Testis (tissue), 2 donors: Measurements from ENCODE around the gene PNPLA8.

ENCODE experiments used
- POLR2A ChIP-seq: fragments of 450-650 bp; IDR thresholded peaks from one replicate; pipeline ENCODE4 v1.6.1; 2017; ENCODE audit warnings: antibody characterized with exemption, mild to moderate bottlenecking, moderate library complexity
- TF ChIP-seq, protein P1 (sequence below), 3 experiments: fragments of 450-650 bp in 2 of 3; fragments of 200-600 bp in 1 of 3; sonication (generic) in 1 of 3; IDR thresholded peaks; one replicate each; pipeline ENCODE4 v1.5.1; 2016 to 2019; ENCODE audit warnings: antibody characterized with exemption in 3 of 3, mild to moderate bottlenecking in 2 of 3, moderate library complexity in 1 of 3

GRCh38 chr7:108498481-108498880 lies 27.5 kb downstream of the PNPLA8 start:
- TF ChIP-seq, protein P1, sequence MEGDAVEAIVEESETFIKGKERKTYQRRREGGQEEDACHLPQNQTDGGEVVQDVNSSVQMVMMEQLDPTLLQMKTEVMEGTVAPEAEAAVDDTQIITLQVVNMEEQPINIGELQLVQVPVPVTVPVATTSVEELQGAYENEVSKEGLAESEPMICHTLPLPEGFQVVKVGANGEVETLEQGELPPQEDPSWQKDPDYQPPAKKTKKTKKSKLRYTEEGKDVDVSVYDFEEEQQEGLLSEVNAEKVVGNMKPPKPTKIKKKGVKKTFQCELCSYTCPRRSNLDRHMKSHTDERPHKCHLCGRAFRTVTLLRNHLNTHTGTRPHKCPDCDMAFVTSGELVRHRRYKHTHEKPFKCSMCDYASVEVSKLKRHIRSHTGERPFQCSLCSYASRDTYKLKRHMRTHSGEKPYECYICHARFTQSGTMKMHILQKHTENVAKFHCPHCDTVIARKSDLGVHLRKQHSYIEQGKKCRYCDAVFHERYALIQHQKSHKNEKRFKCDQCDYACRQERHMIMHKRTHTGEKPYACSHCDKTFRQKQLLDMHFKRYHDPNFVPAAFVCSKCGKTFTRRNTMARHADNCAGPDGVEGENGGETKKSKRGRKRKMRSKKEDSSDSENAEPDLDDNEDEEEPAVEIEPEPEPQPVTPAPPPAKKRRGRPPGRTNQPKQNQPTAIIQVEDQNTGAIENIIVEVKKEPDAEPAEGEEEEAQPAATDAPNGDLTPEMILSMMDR (IDR thresholded peaks at IDR 0.05), result no peak
- TF ChIP-seq POLR2A, result no peak
